SK-N-DZ (cell line): Measurements from ENCODE around the gene NOP10.

Source experiments
- DNase-seq: peaks from one replicate; pipeline ENCODE4 v3.0.0-alpha.2; 2015; ENCODE audit warnings: low spot score
- small RNA-seq, 2 experiments: library from RNA; depleted of rRNA; stranded (forward); fragments of <200 nt; gene quantifications; one replicate each; pipeline ENCODE3, GENCODE V24; 2014

The NOP10 gene

GRCh38 chr15:34332553-34333120 is 10.3 kb downstream of the NOP10 start:
- DNase-seq: no peak

DNA sequence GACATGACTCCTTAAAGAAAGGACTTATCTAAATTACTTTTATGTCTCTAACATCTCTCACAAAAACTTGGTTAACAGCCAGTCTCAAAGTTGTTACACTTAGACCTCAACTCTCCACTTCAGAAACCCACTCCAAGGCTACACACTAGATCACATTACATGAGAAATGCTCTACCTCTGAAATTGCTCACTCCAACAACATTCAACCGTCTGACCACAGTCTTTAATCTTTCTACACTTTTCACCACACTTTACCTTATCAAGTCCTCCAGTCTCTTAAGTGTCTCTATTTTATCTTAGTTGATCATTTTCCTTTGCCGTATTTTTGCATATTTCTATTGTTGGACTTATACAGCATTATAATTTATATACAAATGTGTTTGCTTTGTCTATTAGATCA is 11.1 kb downstream of the NOP10 start:
- DNase-seq: no peak

DNA sequence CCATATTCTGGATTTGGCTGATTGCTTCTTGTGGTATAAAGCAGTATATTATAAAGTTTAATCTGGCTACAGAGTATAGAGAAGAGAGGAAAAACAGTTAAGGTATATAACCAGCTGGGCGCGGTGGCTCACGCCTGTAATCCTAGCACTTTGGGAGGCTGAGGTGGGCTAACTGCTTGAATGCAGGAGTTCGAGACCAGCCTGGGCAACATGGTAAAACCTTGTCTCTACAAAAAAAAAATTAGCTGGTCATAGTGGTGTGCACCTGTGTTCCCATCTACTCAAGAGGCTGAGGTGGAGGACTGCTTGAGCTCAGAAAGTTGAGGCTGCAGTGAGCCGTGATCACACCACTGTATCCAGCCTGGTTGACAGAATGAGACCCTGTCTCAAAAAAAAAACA is 12.7 kb downstream of the NOP10 start:
- no peak for DNase-seq

GRCh38 chr15:34329006-34329405 is 13.9 kb downstream of the NOP10 start:
- DNase-seq: no peak

DNA sequence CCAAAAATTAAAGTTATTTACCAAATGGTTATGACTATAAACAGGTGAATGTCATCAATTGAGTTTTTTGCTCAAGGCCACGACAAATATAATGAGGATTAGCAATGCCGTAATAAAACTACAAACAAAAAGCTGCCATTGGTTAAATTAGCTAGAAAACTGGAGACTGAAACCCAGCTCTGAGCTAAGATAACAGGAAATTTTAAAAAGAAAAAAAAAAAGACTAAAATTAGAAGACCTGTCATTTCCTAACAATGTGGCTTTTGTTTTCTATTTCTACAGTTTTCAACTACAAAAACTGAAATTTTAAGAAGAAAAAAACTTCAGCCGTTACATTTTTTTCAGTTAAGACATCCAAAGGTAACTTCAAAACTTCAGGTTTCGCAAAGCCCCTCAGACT is 15.0 kb downstream of the NOP10 start:
- DNase-seq: no peak

DNA sequence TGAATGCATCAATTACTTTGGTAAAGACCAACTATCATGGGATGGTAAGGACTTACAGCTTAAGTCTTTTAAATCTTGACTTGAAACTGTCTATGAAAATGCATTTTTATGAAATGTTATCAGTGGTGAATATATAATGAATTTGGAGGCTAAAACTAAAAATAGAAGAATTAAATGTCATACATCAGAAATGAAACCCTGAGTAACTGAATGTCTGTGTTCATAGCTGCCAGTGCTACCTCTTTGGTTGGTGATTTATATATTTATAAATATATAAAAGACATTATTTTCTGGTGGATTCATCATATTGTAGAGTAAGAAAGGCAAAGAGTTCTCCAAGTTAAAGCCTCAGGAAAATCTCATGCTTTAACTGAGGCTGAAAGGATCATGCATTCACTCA is 17.6 kb downstream of the NOP10 start:
- DNase-seq: no peak

DNA sequence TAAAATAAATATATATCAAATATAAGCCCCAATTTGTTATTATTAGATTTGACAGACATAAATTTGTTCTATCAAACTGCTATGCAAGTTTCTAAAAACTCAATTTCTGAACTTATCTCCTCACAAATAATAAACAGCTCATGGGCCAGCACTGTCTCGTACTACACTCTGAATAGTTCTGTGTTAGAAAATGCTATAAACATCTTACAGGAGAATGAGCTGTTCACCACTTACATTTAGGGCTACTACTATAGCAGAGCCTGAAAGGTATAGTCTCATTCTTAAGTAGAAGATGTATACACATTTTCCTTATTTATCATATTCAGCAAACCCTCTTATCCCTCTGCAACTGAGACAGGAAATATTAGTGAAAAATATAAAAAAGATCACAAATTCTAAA is 18.0 kb downstream of the NOP10 start:
- no peak for DNase-seq

- DNase-seq: no peak
Measured at GRCh38 chr15:34323217-34323616, 19.7 kb downstream of the NOP10 start.

GRCh38 chr15:34318277-34319079 is 24.5 kb downstream of the NOP10 start:
- peak; percentile 27 for DNase-seq

DNA sequence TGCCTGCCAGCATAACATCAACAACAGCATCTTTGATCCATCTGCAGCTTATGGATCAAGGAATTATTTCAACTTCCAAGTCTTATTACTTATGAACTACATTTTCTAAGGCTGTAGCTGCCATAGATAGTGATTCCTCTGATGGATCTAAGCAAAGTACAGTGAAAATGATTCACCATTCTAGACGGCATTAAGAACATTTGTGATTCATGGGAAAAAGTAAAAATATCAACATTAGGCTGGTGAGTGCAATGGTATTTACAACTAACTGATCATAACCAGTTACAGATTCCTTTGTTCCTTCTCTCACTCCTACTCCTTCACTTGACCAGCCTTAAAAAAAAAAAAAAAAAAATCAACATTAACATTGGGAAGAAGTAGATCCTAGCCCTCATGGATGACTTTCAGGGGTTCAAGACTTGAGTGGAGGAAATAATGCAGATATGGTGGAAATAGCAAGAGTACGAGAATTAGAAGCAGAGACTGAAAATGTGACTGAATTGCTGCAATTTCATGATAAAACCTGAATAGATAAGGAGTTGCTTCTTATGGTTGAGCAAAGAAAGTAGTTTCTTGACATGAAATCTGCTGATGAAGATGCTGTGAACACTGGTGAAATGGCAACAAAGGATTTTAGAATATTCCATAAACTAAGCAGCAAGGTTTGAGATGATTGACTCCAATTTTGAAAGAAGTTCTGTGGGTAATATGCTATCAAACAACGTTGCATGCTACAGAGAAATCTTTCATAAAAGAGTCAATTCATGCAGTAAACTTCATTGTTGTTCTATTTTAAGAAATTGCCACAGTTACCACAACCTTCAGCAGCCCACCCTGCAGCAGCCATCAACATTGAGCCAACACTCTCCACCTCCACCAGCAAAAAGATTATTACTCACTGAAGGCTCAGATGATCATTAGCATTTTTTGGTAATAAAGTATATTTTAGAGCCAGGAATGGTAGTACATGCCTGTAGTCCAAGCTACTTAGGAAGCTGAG is 28.1 kb downstream of the NOP10 start:
- DNase-seq: no peak

GRCh38 chr15:34311563-34311962 is 31.4 kb downstream of the NOP10 start:
- no peak for DNase-seq

DNA sequence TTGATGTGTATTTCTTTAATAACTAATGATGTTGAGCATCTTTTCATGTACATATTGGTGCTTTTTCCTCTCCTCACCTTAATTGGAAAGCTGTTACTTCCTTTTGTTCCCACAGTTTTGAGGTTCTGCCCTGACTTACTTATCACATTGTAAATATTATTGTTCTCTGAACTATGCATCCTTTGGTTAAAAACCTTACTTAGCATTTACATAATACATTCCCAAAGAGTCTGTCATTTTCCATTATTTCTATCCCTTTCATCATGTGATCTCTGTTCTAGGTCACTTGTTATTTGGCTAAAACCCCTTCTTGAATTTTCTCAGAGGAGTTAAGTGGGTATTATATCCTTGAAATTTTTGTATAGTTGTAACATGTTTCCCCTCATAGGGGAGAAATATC is 38.3 kb downstream of the NOP10 start:
- DNase-seq: no peak

DNA sequence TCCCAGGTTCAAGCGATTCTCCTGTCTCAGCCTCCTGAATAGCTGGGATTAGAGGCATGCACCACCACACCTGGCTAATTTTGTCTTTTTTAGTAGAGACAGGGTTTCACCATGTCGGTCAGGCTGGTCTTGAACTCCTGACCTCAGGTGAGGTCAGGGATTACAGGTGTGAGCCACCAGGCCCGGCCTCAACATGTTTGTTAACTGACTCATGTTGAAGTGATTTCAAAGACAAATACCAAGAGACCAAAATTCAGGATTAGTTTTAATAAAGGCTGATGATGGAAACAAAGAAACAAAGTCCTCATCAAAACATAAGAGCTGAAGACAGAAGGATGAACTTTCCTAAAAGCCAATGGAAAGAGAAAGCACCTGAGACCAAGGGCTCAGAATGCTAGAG is 41.9 kb downstream of the NOP10 start:
- no peak for DNase-seq

- DNase-seq: no peak
Measured at GRCh38 chr15:34297059-34297458, 45.9 kb downstream of the NOP10 start.

DNA sequence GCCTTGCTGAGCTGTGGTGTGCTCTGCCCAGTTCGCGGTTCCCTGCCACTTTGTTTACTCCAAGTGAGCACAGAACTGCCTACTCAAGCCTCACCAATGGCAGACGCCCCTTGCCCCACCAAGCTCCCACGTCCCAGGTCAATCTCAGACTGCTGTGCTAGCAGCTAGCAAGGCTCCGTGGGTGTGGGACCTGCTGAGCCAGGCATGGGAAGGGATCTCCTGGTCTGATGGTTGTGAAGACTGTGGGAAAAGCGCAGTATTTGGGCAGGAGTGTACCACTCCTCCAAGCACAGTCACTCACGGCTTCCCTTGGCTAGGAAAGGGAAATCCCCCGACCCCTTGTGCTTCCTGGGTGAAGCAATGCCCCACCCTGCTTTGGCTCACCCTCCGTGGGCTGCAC is 50.3 kb downstream of the NOP10 start:
- DNase-seq: no peak

Small RNA genes within 50 kb of the gene (small RNA-seq; reads per million reads assigned to genes)
- gene MIR1233-1: 0 reads per million in 2 experiments
- 0 reads per million in 2 experiments for gene RF00019
